Hepatocyte (in vitro differentiated cells): ENCODE measurements around the gene DSE.

ENCODE experiments used
- EZH2 ChIP-seq: fragments of 200-600 bp; sonication (generic); IDR thresholded peaks from 2 replicates; pipeline ENCODE4 v1.6.1; 2016; ENCODE audit warnings: antibody characterized with exemption, mild to moderate bottlenecking, borderline replicate concordance
- EZH2phosphoT487 ChIP-seq: fragments of 200-600 bp; sonication (generic); IDR thresholded peaks from one replicate; pipeline ENCODE4 v1.6.1; 2018; ENCODE audit warnings: antibody characterized with exemption, mild to moderate bottlenecking, low read depth, moderate library complexity; ENCODE audit not compliant: unreplicated experiment, severe bottlenecking
- TF ChIP-seq, protein P1 (sequence below): fragments of 200-600 bp; sonication (generic); IDR thresholded peaks from 2 replicates; pipeline ENCODE4 v1.5.1; 2016; ENCODE audit warnings: antibody characterized with exemption, mild to moderate bottlenecking; ENCODE audit not compliant: poor library complexity

DNA sequence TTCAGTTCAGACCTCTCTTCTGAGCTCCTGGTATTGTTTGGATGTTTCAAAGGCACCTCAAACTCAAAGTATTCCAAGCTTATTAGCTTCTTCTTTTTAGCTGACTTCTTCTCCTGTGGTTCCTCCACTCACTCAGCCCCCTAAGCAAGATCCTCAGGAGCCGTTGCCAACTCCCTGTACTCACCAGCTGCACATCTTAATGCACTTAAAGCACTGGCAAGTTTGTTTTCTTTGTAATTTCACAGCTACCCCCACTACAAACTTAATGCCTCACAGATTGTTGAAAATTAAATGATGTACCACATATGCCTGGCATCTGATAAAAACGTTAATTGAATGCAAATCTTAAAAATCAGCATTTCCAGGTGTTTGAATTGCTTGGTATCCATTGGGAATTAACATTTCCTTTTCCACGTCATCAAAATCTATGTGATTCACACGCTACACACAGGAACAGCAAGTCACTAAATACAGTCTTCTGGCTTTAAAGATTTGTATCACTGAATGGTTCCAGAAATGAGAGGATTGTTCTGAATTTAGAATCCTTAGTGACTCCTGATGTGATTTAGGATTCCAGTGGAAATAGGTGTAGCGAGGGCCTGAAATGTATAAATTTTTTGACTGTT is 114.9 kb downstream of the DSE start:
- TF ChIP-seq, protein P1, sequence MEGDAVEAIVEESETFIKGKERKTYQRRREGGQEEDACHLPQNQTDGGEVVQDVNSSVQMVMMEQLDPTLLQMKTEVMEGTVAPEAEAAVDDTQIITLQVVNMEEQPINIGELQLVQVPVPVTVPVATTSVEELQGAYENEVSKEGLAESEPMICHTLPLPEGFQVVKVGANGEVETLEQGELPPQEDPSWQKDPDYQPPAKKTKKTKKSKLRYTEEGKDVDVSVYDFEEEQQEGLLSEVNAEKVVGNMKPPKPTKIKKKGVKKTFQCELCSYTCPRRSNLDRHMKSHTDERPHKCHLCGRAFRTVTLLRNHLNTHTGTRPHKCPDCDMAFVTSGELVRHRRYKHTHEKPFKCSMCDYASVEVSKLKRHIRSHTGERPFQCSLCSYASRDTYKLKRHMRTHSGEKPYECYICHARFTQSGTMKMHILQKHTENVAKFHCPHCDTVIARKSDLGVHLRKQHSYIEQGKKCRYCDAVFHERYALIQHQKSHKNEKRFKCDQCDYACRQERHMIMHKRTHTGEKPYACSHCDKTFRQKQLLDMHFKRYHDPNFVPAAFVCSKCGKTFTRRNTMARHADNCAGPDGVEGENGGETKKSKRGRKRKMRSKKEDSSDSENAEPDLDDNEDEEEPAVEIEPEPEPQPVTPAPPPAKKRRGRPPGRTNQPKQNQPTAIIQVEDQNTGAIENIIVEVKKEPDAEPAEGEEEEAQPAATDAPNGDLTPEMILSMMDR: no peak
- TF ChIP-seq EZH2phosphoT487 (no peak), EZH2 (no peak)
